GM18951 (cell line): ENCODE data around the gene SPATA3.

Source experiments
- POLR2A ChIP-seq: IDR thresholded peaks from 4 replicates; pipeline ENCODE4 v1.6.1; 2011; ENCODE audit warnings: mild to moderate bottlenecking; ENCODE audit not compliant: insufficient read length, insufficient read depth; ENCODE audit errors: extremely low read depth
- in situ Hi-C: fragments of 300-500 bp; cut with MboI; formaldehyde crosslinking; loops from one replicate; pipeline ENCODE4 v1.12.0; 2022; ENCODE audit warnings: low sequenced_read_pairs, mixed read lengths, inconsistent platforms; ENCODE audit not compliant: unreplicated experiment

SPATA3 gene

GRCh38 chr2:230976671-230977171 lies 19.2 kb upstream of the SPATA3 start:
- TF ChIP-seq POLR2A = no peak
- in situ Hi-C loops = no loop called here

DNA sequence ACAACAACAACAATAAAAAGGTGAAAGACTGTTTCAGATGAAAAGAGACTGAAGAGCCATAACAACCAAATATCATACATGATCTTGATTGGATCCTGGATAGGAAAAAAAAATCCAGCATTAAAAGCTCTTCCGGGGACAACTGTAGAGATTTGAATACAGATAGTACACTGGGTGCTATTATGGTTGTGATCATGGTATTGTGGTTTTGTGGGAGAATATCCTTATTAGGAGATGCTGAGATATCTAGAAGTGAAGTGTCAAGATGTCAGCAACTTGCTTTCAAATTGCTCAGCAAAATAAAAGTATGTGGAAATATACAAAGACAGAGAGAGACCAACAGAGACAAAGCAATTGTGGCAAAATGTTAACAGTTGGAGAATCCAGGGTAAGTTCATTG lies 15.5 kb upstream of the SPATA3 start:
- in situ Hi-C loops = no loop called here
- TF ChIP-seq POLR2A = no peak

GRCh38 chr2:230981704-230982103 lies 14.2 kb upstream of the SPATA3 start:
- TF ChIP-seq POLR2A = no peak
- in situ Hi-C loops = no loop called here

DNA sequence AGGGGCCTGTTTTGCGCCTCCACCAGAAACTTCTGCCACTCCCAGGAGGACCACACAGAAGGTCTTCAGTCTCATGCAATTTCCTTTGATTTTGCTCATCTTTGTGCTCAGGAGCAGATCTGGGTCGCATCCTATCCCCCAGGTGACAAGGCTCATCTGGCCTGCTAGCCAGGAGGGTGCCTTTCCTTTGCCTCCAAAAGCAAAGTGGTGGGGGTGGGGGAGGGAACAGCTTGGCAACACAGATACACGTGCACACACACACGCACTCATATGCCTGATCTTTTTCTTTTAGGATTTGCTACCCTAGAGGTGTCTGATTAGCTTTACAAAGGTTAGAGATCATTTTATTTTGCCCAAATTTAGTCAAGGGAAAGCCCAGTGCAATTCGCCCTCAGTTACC lies 13.8 kb upstream of the SPATA3 start:
- in situ Hi-C loops = no loop called here
- TF ChIP-seq POLR2A = no peak

- TF ChIP-seq POLR2A = no peak
- in situ Hi-C loops = no loop called here
Measured at GRCh38 chr2:230982528-230982927, 13.4 kb upstream of the SPATA3 start.

- no peak for TF ChIP-seq POLR2A
- in situ Hi-C loops = no loop called here
Measured at GRCh38 chr2:230983566-230983965, 12.4 kb upstream of the SPATA3 start.

- in situ Hi-C loops = loop anchor here (5.0 kb wide), 2 partner anchors 32 to 82 kb away; no protein-coding TSS in a partner anchor
- no peak for TF ChIP-seq POLR2A
Measured at GRCh38 chr2:230984393-230985220, 11.3 kb upstream of the SPATA3 start.

- in situ Hi-C loops = loop anchor here (5.0 kb wide), 2 partner anchors 33 to 83 kb away; no protein-coding TSS in a partner anchor
- TF ChIP-seq POLR2A = peak; percentile 45
Measured at GRCh38 chr2:230985519-230986231, 10.2 kb upstream of the SPATA3 start.

DNA sequence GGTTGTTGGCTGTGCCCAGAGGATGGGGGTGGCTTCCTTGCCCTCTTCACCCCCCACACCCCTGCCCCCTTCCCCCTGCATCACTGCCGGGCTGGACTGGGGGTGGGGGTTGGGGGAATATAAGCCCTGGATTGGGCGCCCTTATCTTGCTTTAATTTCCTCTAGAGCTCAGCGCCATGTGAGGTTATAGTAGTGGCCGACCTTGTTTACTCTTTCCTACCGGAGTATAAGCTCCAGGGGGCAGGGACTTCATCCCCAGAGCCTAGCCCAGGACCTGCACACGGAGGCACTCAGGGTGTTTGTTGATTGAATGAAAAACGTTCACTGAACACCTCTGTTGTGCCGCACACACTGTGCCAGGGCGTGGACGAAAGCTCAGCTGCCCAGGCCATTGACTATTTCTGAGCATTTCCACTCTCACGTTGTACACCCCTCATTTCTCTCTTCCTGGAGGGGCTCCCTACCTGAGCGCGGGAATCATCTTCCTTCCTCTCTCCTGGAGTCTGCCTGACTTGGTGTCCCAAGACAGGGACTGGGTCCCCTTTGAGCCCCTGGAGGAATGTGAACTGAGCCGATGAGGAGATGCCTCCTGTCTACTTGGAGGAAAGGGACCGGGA lies 9.3 kb upstream of the SPATA3 start:
- TF ChIP-seq POLR2A = no peak
- in situ Hi-C loops = loop anchor here (5.0 kb wide), 2 partner anchors 34 to 84 kb away; no protein-coding TSS in a partner anchor

- TF ChIP-seq POLR2A = peak; percentile 40
- in situ Hi-C loops = loop anchor here (5.0 kb wide), 2 partner anchors 35 to 85 kb away; no protein-coding TSS in a partner anchor
Measured at GRCh38 chr2:230987137-230988020, 8.5 kb upstream of the SPATA3 start.

DNA sequence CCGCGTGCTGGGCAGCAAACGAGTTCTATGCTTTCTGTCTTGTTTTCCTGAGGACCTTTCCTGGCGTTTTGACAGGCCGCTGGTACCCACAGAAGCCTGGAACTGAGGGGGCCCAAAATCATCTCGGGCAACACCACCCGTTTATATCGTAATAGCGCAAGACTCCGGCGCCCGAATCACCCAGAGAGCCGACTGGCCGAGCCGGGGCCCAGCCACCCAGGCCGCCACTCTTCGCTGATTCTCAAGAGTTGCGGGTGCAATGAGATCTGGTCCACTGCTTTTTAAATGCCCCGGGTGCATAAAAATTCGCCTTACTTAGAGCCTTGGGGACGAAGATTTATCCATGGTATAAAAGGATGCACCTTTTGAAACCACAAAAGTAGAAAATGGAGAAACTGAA lies 6.2 kb upstream of the SPATA3 start:
- no peak for TF ChIP-seq POLR2A
- in situ Hi-C loops = loop anchor here (5.0 to 10.0 kb wide), 3 partner anchors 37 to 165 kb away; no protein-coding TSS in a partner anchor
